Muscle layer of colon (tissue), 2 donors: ENCODE data around the gene ALS2CL.

Experiments
- H3K27ac ChIP-seq: one replicate; pipeline ENCODE4 v1.7.0; 2013; ENCODE audit warnings: low read depth, mild to moderate bottlenecking, low read length, moderate library complexity
- H3K27me3 ChIP-seq, 2 donors: one replicate each; pipeline ENCODE4 v1.7.0; 2013; ENCODE audit warnings: low read length in 2 of 2, mild to moderate bottlenecking in 2 of 2; ENCODE audit not compliant: insufficient read depth in 2 of 2, control insufficient read depth in 1 of 2
- H3K36me3 ChIP-seq: one replicate; pipeline ENCODE4 v1.7.0; 2013; ENCODE audit warnings: mild to moderate bottlenecking, low read length; ENCODE audit not compliant: insufficient read depth
- H3K4me1 ChIP-seq: one replicate; pipeline ENCODE4 v1.7.0; 2013; ENCODE audit warnings: mild to moderate bottlenecking, low read length; ENCODE audit not compliant: insufficient read depth
- H3K4me3 ChIP-seq, 2 donors: one replicate each; pipeline ENCODE4 v1.7.0; 2013; ENCODE audit warnings: low read length in 2 of 2, low read depth in 1 of 2, mild to moderate bottlenecking in 1 of 2, moderate library complexity in 1 of 2
- H3K9ac ChIP-seq: one replicate; pipeline ENCODE4 v1.7.0; 2013; ENCODE audit warnings: low read length
- H3K9me3 ChIP-seq: one replicate; pipeline ENCODE4 v1.7.0; 2013; ENCODE audit warnings: mild to moderate bottlenecking, low read length
- donor health status: abdominal sarcoma.
- donor health status: Adenocarcinoma of cecum.

Gene ALS2CL

GRCh38 chr3:46713898-46714552 is 20.5 kb upstream of the ALS2CL start:
- no peak overlapping the region for H3K9ac ChIP-seq
- no peak overlapping the region for H3K4me3 ChIP-seq
- no peaks in the 10 kb centered on the region for H3K9me3 ChIP-seq
- H3K36me3 ChIP-seq, result no peaks in the 10 kb centered on the region
- no peak overlapping the region for H3K27ac ChIP-seq
- peaks cover 0 to 17% of the 10 kb centered on the region in 2 donors for H3K27me3 ChIP-seq
- H3K4me1 ChIP-seq, result no peaks in the 10 kb centered on the region

- no peak overlapping the region for H3K9ac ChIP-seq
- H3K36me3 ChIP-seq, result no peaks in the 10 kb centered on the region
- peaks cover 0 to 13% of the 10 kb centered on the region in 2 donors for H3K27me3 ChIP-seq
- no peak overlapping the region for H3K27ac ChIP-seq
- no peak overlapping the region for H3K4me3 ChIP-seq
- H3K4me1 ChIP-seq, result no peaks in the 10 kb centered on the region
- no peaks in the 10 kb centered on the region for H3K9me3 ChIP-seq
Measured at GRCh38 chr3:46713050-46713897, 19.8 kb upstream of the ALS2CL start.

- Histone ChIP-seq H3K4me3 (no peak overlapping the region), H3K27ac (no peak overlapping the region), H3K27me3 (peaks cover 0 to 5% of the 10 kb centered on the region in 2 donors), H3K4me1 (no peaks in the 10 kb centered on the region), H3K9ac (no peak overlapping the region), H3K9me3 (no peaks in the 10 kb centered on the region), H3K36me3 (no peaks in the 10 kb centered on the region)
Measured at GRCh38 chr3:46712191-46713049, 18.9 kb upstream of the ALS2CL start.

- no peaks in the 10 kb centered on the region for H3K4me1 ChIP-seq
- no peak overlapping the region for H3K9ac ChIP-seq
- H3K9me3 ChIP-seq, result no peaks in the 10 kb centered on the region
- no peaks in the 10 kb centered on the region for H3K36me3 ChIP-seq
- H3K27me3 ChIP-seq, result no peaks in the 10 kb centered on the region
- H3K27ac ChIP-seq, result no peak overlapping the region
- H3K4me3 ChIP-seq, result no peak overlapping the region
Measured at GRCh38 chr3:46711760-46712159, 18.3 kb upstream of the ALS2CL start.

- no peak overlapping the region for H3K4me3 ChIP-seq
- H3K4me1 ChIP-seq, result no peaks in the 10 kb centered on the region
- no peak overlapping the region for H3K9ac ChIP-seq
- H3K27ac ChIP-seq, result no peak overlapping the region
- H3K36me3 ChIP-seq, result no peaks in the 10 kb centered on the region
- no peaks in the 10 kb centered on the region for H3K9me3 ChIP-seq
- no peaks in the 10 kb centered on the region for H3K27me3 ChIP-seq
Measured at GRCh38 chr3:46711305-46711704, 17.8 kb upstream of the ALS2CL start.

- no peaks in the 10 kb centered on the region for H3K27me3 ChIP-seq
- H3K9ac ChIP-seq, result no peak overlapping the region
- H3K9me3 ChIP-seq, result no peaks in the 10 kb centered on the region
- no peak overlapping the region for H3K27ac ChIP-seq
- H3K36me3 ChIP-seq, result no peaks in the 10 kb centered on the region
- H3K4me1 ChIP-seq, result no peaks in the 10 kb centered on the region
- no peak overlapping the region for H3K4me3 ChIP-seq
Measured at GRCh38 chr3:46710671-46711295, 17.3 kb upstream of the ALS2CL start.

GRCh38 chr3:46710229-46710628 is 16.8 kb upstream of the ALS2CL start:
- H3K9me3 ChIP-seq, result no peaks in the 10 kb centered on the region
- no peak overlapping the region for H3K9ac ChIP-seq
- no peaks in the 10 kb centered on the region for H3K4me1 ChIP-seq
- no peaks in the 10 kb centered on the region for H3K27me3 ChIP-seq
- H3K4me3 ChIP-seq, result no peak overlapping the region
- no peaks in the 10 kb centered on the region for H3K36me3 ChIP-seq
- H3K27ac ChIP-seq, result no peak overlapping the region

- no peaks in the 10 kb centered on the region for H3K27me3 ChIP-seq
- H3K4me1 ChIP-seq, result no peaks in the 10 kb centered on the region
Measured at GRCh38 chr3:46709721-46710120, 16.2 kb upstream of the ALS2CL start.

GRCh38 chr3:46709157-46709654 is 15.7 kb upstream of the ALS2CL start:
- H3K9me3 ChIP-seq, result no peaks in the 10 kb centered on the region
- H3K4me1 ChIP-seq, result no peaks in the 10 kb centered on the region
- no peaks in the 10 kb centered on the region for H3K27me3 ChIP-seq
- H3K9ac ChIP-seq, result no peak overlapping the region
- H3K4me3 ChIP-seq, result no peak overlapping the region
- no peaks in the 10 kb centered on the region for H3K36me3 ChIP-seq
- H3K27ac ChIP-seq, result no peak overlapping the region

More at GRCh38 chr3:46709721-46710120, 16.2 kb upstream of the ALS2CL start:
- no peaks in the 10 kb centered on the region for H3K36me3 ChIP-seq
- no peaks in the 10 kb centered on the region for H3K9me3 ChIP-seq
- H3K27ac ChIP-seq, result no peak overlapping the region
- H3K9ac ChIP-seq, result no peak overlapping the region
- H3K4me3 ChIP-seq, result no peak overlapping the region

- Histone ChIP-seq H3K36me3 (no peaks in the 10 kb centered on the region), H3K9ac (no peak overlapping the region), H3K27ac (no peak overlapping the region), H3K9me3 (no peaks in the 10 kb centered on the region), H3K4me1 (no peaks in the 10 kb centered on the region), H3K4me3 (no peak overlapping the region), H3K27me3 (no peaks in the 10 kb centered on the region)
Measured at GRCh38 chr3:46708401-46709156, 15.1 kb upstream of the ALS2CL start.
